Measurements from ENCODE around the gene EPHB2.

GRCh38 chr1:22801347-22801746 is 90.7 kb downstream of the EPHB2 start:
- TF ChIP-seq TAF1 (IDR thresholded peaks at IDR 0.05; ENCODE audit: low read depth, low read length) (no peak), POLR2A (IDR thresholded peaks at IDR 0.05; ENCODE audit: low read depth, low read length) (no peak), POLR2AphosphoS5 (IDR thresholded peaks at IDR 0.05; ENCODE audit: low read depth, low read length) (no peak), PAX5 (IDR thresholded peaks at IDR 0.05; ENCODE audit: insufficient read depth, low read length, severe bottlenecking) (no peak), SPI1 (IDR thresholded peaks at IDR 0.05; ENCODE audit: low read depth, low read length) (no peak), POU2F2 (IDR thresholded peaks at IDR 0.05; ENCODE audit: low read depth, low read length) (no peak)
